SW 1271 (cell line): ENCODE results near the gene DDX56.

ENCODE experiments used
- DNase-seq, 2 experiments: peaks; one replicate each; lab custom pipeline; 2025; lab: John Stamatoyannopoulos, UW

Gene DDX56

GRCh38 chr7:44534501-44534900, 39.2 kb downstream of the DDX56 start:
- peak; percentile 29 to 38 for DNase-seq

- no peak for DNase-seq
These were observed 39.6 kb downstream of the DDX56 start for GRCh38 chr7:44534087-44534486.

- no peak for DNase-seq
These were observed 40.2 kb downstream of the DDX56 start for GRCh38 chr7:44533301-44534055.

GRCh38 chr7:44531421-44532380, 42.0 kb downstream of the DDX56 start:
- no peak for DNase-seq

GRCh38 chr7:44530990-44531389, 42.7 kb downstream of the DDX56 start:
- no peak for DNase-seq

- no peak for DNase-seq
These were observed 48.8 kb downstream of the DDX56 start for GRCh38 chr7:44524811-44525388.

- DNase-seq: no peak
These were observed 51.4 kb downstream of the DDX56 start for GRCh38 chr7:44522315-44522714.

GRCh38 chr7:44521347-44522095, 52.2 kb downstream of the DDX56 start:
- no peak for DNase-seq

- no peak for DNase-seq
These were observed 53.1 kb downstream of the DDX56 start for GRCh38 chr7:44520574-44520973.

- no peak for DNase-seq
These were observed 54.2 kb downstream of the DDX56 start for GRCh38 chr7:44519546-44519945.

- DNase-seq: no peak
These were observed 54.9 kb downstream of the DDX56 start for GRCh38 chr7:44518761-44519160.

- no peak for DNase-seq
These were observed 56.5 kb downstream of the DDX56 start for GRCh38 chr7:44517175-44517574.
